GM23338 (cell line): Measurements from ENCODE around the gene SLC39A7. TPM values are rescaled to one million over a fixed set of nuclear protein-coding genes. Genes with fewer than 3 reads are reported as not detected.

ENCODE experiments used
- ATAC-seq: fragments of 200-7000 bp; cut with Tn5 transposase; 3 replicates; pipeline ENCODE4 v1.9.1; 2020
- DNase-seq: peaks from one replicate; pipeline ENCODE4 v3.0.0-alpha.2; 2015; ENCODE audit warnings: low spot score
- H2AFZ ChIP-seq: fragments of 200-600 bp; sonication (generic); 2 replicates; pipeline ENCODE4 v1.8.0; 2016; ENCODE audit warnings: antibody characterized with exemption, mild to moderate bottlenecking, moderate library complexity
- H3F3A ChIP-seq: fragments of 200-600 bp; sonication (generic); replicated peaks from 2 replicates; pipeline ENCODE4 v1.8.0; 2017; ENCODE audit warnings: antibody characterized with exemption, mixed run types, low read depth
- H3K27ac ChIP-seq: fragments of 200-600 bp; sonication (generic); 2 replicates; pipeline ENCODE4 v1.6.1; 2016; ENCODE audit warnings: low read depth
- H3K27me3 ChIP-seq: fragments of 200-600 bp; sonication (generic); 2 replicates; pipeline ENCODE4 v1.8.0; 2016; ENCODE audit warnings: mild to moderate bottlenecking, mixed run types, moderate library complexity; ENCODE audit not compliant: insufficient read depth
- H3K36me3 ChIP-seq: fragments of 200-600 bp; sonication (generic); 2 replicates; pipeline ENCODE4 v1.8.0; 2016; ENCODE audit warnings: mild to moderate bottlenecking; ENCODE audit not compliant: insufficient read depth
- H3K4me1 ChIP-seq: fragments of 200-600 bp; sonication (generic); 2 replicates; pipeline ENCODE4 v1.8.0; 2016; ENCODE audit warnings: mild to moderate bottlenecking, moderate library complexity; ENCODE audit not compliant: insufficient read depth
- H3K4me2 ChIP-seq: fragments of 200-600 bp; sonication (generic); 2 replicates; pipeline ENCODE4 v1.7.1; 2017; ENCODE audit warnings: mixed run types
- H3K4me3 ChIP-seq: fragments of 200-600 bp; sonication (generic); 2 replicates; pipeline ENCODE4 v1.6.1; 2016; ENCODE audit warnings: mixed run types
- H3K79me2 ChIP-seq: fragments of 200-600 bp; sonication (generic); replicated peaks from 2 replicates; pipeline ENCODE4 v1.8.0; 2017; ENCODE audit warnings: mild to moderate bottlenecking; ENCODE audit not compliant: insufficient read depth
- H3K9me2 ChIP-seq: fragments of 200-600 bp; sonication (generic); 2 replicates; pipeline ENCODE4 v1.8.0; 2017; ENCODE audit not compliant: insufficient read depth
- H4K20me1 ChIP-seq: fragments of 200-600 bp; sonication (generic); replicated peaks from 2 replicates; pipeline ENCODE4 v1.8.0; 2017; ENCODE audit warnings: mild to moderate bottlenecking; ENCODE audit not compliant: insufficient read depth
- H3K27ac Mint-ChIP-seq: 2 replicates; pipeline ENCODE4 v1.8.0; 2020; ENCODE audit warnings: inconsistent platforms, mild to moderate bottlenecking, moderate library complexity, mixed read lengths
- H3K27me3 Mint-ChIP-seq: 3 replicates; pipeline ENCODE4 v1.8.0; 2022; ENCODE audit warnings: low read depth, mild to moderate bottlenecking, moderate library complexity, mixed read lengths, inconsistent platforms; ENCODE audit not compliant: insufficient read depth, poor library complexity
- H3K36me3 Mint-ChIP-seq: 3 replicates; pipeline ENCODE4 v1.8.0; 2021; ENCODE audit warnings: low read depth, mild to moderate bottlenecking, inconsistent platforms, moderate library complexity, mixed read lengths
- H3K4me1 Mint-ChIP-seq: 3 replicates; pipeline ENCODE4 v1.8.0; 2020; ENCODE audit warnings: mild to moderate bottlenecking, inconsistent platforms, mixed read lengths
- H3K4me3 Mint-ChIP-seq: 3 replicates; pipeline ENCODE4 v1.8.0; 2021; ENCODE audit warnings: moderate library complexity, mild to moderate bottlenecking, inconsistent platforms, mixed read lengths
- H3K9me3 Mint-ChIP-seq: 3 replicates; pipeline ENCODE4 v1.8.0; 2020; ENCODE audit warnings: moderate library complexity, mild to moderate bottlenecking, inconsistent platforms, mixed read lengths
- CREB1 ChIP-seq: fragments of 250-450 bp; sonication (Bioruptor Pico); IDR thresholded peaks from 2 replicates; pipeline ENCODE4 v1.5.0; 2020; ENCODE audit warnings: low read depth, mild to moderate bottlenecking, moderate library complexity
- EZH2 ChIP-seq: fragments of 200-600 bp; sonication (generic); IDR thresholded peaks from one replicate; pipeline ENCODE4 v1.8.0; 2017; ENCODE audit warnings: antibody characterized with exemption, mild to moderate bottlenecking, low read depth; ENCODE audit not compliant: unreplicated experiment
- EZH2phosphoT487 ChIP-seq: fragments of 200-600 bp; sonication (generic); IDR thresholded peaks from one replicate; pipeline ENCODE4 v1.8.1; 2018; ENCODE audit warnings: antibody characterized with exemption; ENCODE audit not compliant: unreplicated experiment
- JUNB ChIP-seq: IDR thresholded peaks from one replicate; pipeline ENCODE4 v1.6.1; 2016; ENCODE audit warnings: antibody characterized with exemption; ENCODE audit not compliant: unreplicated experiment
- NANOG ChIP-seq: IDR thresholded peaks from 2 replicates; pipeline ENCODE4 v1.6.1; 2016; ENCODE audit warnings: antibody characterized with exemption, borderline replicate concordance
- POLR2AphosphoS5 ChIP-seq: IDR thresholded peaks from 2 replicates; pipeline ENCODE4 v1.6.1; 2016; ENCODE audit warnings: antibody characterized with exemption, low read depth
- STAT1 ChIP-seq: IDR thresholded peaks from one replicate; pipeline ENCODE4 v1.6.1; 2016; ENCODE audit warnings: antibody characterized with exemption; ENCODE audit not compliant: unreplicated experiment
- ZNF114 ChIP-seq: fragments of 250-450 bp; sonication (Bioruptor Pico); IDR thresholded peaks from 2 replicates; pipeline ENCODE4 v1.5.0; 2020; ENCODE audit warnings: mild to moderate bottlenecking, moderate library complexity
- ZNF331 ChIP-seq: fragments of 250-450 bp; sonication (Bioruptor Pico); IDR thresholded peaks from 2 replicates; pipeline ENCODE4 v1.5.0; 2020; ENCODE audit warnings: low read depth, mild to moderate bottlenecking, moderate library complexity
- polyA plus RNA-seq: library from polyadenylated mRNA; unstranded; fragments of >200 nt; fragmentation: Nextera tagmentation; extraction: Ambion mirVana; gene quantifications from 2 replicates; pipeline ENCODE4 v1.2.1, GENCODE V29; 2016
- total RNA-seq: library from RNA; depleted of rRNA; stranded (reverse); fragments of >200 nt; shearing (Covaris generic); gene quantifications from 2 replicates; pipeline ENCODE4 v1.2.3, GENCODE V29; 2014
- TF ChIP-seq, protein P1 (sequence below): IDR thresholded peaks from 2 replicates; pipeline ENCODE4 v1.6.1; 2016; ENCODE audit warnings: antibody characterized with exemption
- TF ChIP-seq, protein P2 (sequence below): IDR thresholded peaks from one replicate; pipeline ENCODE4 v1.6.1; 2018; ENCODE audit warnings: antibody characterized with exemption; ENCODE audit not compliant: unreplicated experiment
- TF ChIP-seq, protein P3 (sequence below): fragments of 250-450 bp; sonication (Bioruptor Pico); IDR thresholded peaks from 2 replicates; pipeline ENCODE4 v1.5.0; 2020; ENCODE audit warnings: mild to moderate bottlenecking, moderate library complexity
- TF ChIP-seq, protein P4 (sequence below), 2 experiments: fragments of 200-600 bp in 1 of 2; sonication (generic) in 1 of 2; conservative IDR thresholded peaks; 2 replicates each; pipeline versions ENCODE4 v1.5.1 to v1.6.1; 2016 to 2017; ENCODE audit warnings: antibody characterized with exemption in 2 of 2, low read depth in 2 of 2, mild to moderate bottlenecking in 2 of 2, moderate library complexity in 1 of 2

The SLC39A7 gene
- total and polyA plus RNA-seq, 2 experiments from 2014 or later, result 9.0 to 75.9 TPM

DNA sequence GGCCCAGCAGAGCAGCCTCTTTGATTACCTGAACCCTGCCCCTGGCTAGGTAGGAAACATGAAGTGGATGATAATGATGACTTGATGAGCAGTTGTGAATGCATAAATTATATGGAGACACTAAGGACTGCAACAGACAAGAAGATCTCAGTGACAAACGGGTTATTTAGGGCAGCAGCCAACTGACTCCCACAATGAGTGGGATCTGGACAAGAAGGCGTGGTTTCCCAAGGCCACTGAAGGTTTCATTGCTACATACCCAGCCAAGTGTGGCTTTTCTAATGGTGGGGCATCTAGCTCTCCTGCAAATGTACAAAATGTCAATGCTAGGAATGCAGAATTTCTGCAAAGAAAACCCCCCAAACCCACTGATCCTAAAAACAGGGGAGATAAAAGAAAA is 37.1 kb downstream of the SLC39A7 start:
- Histone ChIP-seq H3K4me1 (peaks cover 9% of the 10 kb centered on the region), H3K36me3 (no peaks in the 10 kb centered on the region), H2AFZ (no peak overlapping the region), H3K4me2 (no peak overlapping the region), H4K20me1 (no peaks in the 10 kb centered on the region), H3F3A (no peaks in the 10 kb centered on the region), H3K9me2 (peaks cover 5% of the 10 kb centered on the region; the same call in 1 of the 2 replicates), H3K27ac (no peak overlapping the region), H3K27me3 (peaks cover 19% of the 10 kb centered on the region; the same call in 1 of the 2 replicates), H3K79me2 (no peaks in the 10 kb centered on the region), H3K4me3 (no peak overlapping the region)
- H3K36me3 Mint-ChIP-seq, result no peaks in the 10 kb centered on the region
- H3K27ac Mint-ChIP-seq, result no peak overlapping the region
- peaks cover 11% of the 10 kb centered on the region for H3K27me3 Mint-ChIP-seq
- TF ChIP-seq NANOG, result no peak
- TF ChIP-seq CREB1, result no peak
- no peak for TF ChIP-seq STAT1
- no peak for TF ChIP-seq ZNF114 (CRISPR knock-in tag)
- no peak for TF ChIP-seq ZNF331
- TF ChIP-seq, protein P1, sequence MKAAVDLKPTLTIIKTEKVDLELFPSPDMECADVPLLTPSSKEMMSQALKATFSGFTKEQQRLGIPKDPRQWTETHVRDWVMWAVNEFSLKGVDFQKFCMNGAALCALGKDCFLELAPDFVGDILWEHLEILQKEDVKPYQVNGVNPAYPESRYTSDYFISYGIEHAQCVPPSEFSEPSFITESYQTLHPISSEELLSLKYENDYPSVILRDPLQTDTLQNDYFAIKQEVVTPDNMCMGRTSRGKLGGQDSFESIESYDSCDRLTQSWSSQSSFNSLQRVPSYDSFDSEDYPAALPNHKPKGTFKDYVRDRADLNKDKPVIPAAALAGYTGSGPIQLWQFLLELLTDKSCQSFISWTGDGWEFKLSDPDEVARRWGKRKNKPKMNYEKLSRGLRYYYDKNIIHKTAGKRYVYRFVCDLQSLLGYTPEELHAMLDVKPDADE, result no peak
- TF ChIP-seq EZH2, result no peak
- TF ChIP-seq, protein P2, sequence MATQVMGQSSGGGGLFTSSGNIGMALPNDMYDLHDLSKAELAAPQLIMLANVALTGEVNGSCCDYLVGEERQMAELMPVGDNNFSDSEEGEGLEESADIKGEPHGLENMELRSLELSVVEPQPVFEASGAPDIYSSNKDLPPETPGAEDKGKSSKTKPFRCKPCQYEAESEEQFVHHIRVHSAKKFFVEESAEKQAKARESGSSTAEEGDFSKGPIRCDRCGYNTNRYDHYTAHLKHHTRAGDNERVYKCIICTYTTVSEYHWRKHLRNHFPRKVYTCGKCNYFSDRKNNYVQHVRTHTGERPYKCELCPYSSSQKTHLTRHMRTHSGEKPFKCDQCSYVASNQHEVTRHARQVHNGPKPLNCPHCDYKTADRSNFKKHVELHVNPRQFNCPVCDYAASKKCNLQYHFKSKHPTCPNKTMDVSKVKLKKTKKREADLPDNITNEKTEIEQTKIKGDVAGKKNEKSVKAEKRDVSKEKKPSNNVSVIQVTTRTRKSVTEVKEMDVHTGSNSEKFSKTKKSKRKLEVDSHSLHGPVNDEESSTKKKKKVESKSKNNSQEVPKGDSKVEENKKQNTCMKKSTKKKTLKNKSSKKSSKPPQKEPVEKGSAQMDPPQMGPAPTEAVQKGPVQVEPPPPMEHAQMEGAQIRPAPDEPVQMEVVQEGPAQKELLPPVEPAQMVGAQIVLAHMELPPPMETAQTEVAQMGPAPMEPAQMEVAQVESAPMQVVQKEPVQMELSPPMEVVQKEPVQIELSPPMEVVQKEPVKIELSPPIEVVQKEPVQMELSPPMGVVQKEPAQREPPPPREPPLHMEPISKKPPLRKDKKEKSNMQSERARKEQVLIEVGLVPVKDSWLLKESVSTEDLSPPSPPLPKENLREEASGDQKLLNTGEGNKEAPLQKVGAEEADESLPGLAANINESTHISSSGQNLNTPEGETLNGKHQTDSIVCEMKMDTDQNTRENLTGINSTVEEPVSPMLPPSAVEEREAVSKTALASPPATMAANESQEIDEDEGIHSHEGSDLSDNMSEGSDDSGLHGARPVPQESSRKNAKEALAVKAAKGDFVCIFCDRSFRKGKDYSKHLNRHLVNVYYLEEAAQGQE, result no peak
- TF ChIP-seq, protein P3, sequence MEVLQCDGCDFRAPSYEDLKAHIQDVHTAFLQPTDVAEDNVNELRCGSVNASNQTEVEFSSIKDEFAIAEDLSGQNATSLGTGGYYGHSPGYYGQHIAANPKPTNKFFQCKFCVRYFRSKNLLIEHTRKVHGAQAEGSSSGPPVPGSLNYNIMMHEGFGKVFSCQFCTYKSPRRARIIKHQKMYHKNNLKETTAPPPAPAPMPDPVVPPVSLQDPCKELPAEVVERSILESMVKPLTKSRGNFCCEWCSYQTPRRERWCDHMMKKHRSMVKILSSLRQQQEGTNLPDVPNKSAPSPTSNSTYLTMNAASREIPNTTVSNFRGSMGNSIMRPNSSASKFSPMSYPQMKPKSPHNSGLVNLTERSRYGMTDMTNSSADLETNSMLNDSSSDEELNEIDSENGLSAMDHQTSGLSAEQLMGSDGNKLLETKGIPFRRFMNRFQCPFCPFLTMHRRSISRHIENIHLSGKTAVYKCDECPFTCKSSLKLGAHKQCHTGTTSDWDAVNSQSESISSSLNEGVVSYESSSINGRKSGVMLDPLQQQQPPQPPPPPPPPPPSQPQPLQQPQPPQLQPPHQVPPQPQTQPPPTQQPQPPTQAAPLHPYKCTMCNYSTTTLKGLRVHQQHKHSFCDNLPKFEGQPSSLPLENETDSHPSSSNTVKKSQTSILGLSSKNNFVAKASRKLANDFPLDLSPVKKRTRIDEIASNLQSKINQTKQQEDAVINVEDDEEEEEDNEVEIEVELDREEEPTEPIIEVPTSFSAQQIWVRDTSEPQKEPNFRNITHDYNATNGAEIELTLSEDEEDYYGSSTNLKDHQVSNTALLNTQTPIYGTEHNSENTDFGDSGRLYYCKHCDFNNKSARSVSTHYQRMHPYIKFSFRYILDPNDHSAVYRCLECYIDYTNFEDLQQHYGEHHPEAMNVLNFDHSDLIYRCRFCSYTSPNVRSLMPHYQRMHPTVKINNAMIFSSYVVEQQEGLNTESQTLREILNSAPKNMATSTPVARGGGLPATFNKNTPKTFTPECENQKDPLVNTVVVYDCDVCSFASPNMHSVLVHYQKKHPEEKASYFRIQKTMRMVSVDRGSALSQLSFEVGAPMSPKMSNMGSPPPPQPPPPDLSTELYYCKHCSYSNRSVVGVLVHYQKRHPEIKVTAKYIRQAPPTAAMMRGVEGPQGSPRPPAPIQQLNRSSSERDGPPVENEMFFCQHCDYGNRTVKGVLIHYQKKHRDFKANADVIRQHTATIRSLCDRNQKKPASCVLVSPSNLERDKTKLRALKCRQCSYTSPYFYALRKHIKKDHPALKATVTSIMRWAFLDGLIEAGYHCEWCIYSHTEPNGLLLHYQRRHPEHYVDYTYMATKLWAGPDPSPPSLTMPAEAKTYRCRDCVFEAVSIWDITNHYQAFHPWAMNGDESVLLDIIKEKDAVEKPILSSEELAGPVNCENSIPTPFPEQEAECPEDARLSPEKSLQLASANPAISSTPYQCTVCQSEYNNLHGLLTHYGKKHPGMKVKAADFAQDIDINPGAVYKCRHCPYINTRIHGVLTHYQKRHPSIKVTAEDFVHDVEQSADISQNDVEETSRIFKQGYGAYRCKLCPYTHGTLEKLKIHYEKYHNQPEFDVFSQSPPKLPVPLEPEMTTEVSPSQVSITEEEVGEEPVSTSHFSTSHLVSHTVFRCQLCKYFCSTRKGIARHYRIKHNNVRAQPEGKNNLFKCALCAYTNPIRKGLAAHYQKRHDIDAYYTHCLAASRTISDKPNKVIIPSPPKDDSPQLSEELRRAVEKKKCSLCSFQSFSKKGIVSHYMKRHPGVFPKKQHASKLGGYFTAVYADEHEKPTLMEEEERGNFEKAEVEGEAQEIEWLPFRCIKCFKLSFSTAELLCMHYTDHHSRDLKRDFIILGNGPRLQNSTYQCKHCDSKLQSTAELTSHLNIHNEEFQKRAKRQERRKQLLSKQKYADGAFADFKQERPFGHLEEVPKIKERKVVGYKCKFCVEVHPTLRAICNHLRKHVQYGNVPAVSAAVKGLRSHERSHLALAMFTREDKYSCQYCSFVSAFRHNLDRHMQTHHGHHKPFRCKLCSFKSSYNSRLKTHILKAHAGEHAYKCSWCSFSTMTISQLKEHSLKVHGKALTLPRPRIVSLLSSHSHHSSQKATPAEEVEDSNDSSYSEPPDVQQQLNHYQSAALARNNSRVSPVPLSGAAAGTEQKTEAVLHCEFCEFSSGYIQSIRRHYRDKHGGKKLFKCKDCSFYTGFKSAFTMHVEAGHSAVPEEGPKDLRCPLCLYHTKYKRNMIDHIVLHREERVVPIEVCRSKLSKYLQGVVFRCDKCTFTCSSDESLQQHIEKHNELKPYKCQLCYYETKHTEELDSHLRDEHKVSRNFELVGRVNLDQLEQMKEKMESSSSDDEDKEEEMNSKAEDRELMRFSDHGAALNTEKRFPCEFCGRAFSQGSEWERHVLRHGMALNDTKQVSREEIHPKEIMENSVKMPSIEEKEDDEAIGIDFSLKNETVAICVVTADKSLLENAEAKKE (CRISPR knock-in tag), result no peak
- TF ChIP-seq JUNB, result no peak
- no peak for TF ChIP-seq EZH2phosphoT487
- TF ChIP-seq POLR2AphosphoS5, result no peak
- TF ChIP-seq, protein P4, sequence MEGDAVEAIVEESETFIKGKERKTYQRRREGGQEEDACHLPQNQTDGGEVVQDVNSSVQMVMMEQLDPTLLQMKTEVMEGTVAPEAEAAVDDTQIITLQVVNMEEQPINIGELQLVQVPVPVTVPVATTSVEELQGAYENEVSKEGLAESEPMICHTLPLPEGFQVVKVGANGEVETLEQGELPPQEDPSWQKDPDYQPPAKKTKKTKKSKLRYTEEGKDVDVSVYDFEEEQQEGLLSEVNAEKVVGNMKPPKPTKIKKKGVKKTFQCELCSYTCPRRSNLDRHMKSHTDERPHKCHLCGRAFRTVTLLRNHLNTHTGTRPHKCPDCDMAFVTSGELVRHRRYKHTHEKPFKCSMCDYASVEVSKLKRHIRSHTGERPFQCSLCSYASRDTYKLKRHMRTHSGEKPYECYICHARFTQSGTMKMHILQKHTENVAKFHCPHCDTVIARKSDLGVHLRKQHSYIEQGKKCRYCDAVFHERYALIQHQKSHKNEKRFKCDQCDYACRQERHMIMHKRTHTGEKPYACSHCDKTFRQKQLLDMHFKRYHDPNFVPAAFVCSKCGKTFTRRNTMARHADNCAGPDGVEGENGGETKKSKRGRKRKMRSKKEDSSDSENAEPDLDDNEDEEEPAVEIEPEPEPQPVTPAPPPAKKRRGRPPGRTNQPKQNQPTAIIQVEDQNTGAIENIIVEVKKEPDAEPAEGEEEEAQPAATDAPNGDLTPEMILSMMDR (conservative IDR thresholded peaks at IDR 0.05; ENCODE audit: low read depth in 2 of 2), result no peak
- peaks cover 14% of the 10 kb centered on the region for H3K4me1 Mint-ChIP-seq
- H3K4me3 Mint-ChIP-seq, result no peak overlapping the region
- ATAC-seq (no peak), DNase-seq (no peak)
- H3K9me3 Mint-ChIP-seq, result no peaks in the 10 kb centered on the region
